Left cardiac atrium (tissue), 4 donors: ENCODE results near the gene DERL2. TPM values are rescaled to one million over a fixed set of nuclear protein-coding genes. Genes with fewer than 3 reads are reported as not detected.
"Not testable (repeated sequence)": the region's sequence is repeated elsewhere in the genome, so short reads cannot be mapped to it uniquely, and the experiment has no call there.

Source experiments
- ATAC-seq, 2 donors: fragments of 200-7000 bp; cut with Tn5 transposase; one replicate each; pipeline ENCODE4 v1.9.1; 2020; ENCODE audit warnings: mild to moderate bottlenecking in 2 of 2, moderate library complexity in 2 of 2
- DNase-seq: peaks from one replicate; pipeline ENCODE4 v3.0.0-alpha.2; 2020
- intact Hi-C, 2 donors: fragments of 100-400 bp; cut with DNase I; formaldehyde crosslinking; loops; one replicate each; pipeline versions ENCODE4 v1.14.1 to v1.15.1; 2022 to 2023
- total RNA-seq, 2 donors: library from RNA; stranded (reverse); fragmentation: NEBNext Ultra II Directional; extraction: Animal tissue kit (Norgen Biotek cat#: 25700); gene quantifications; one replicate each; pipeline ENCODE4 v1.2.1, GENCODE V29; 2021
- donor health status: DM: no; HTN: yes; CAD: no.
- donor health status: DM: no; HTN: yes; CAD: no; lungs with severe emphysema.
- donor health status: DM: yes; HTN: yes; CAD: no.
- donor health status: Dilated cardiomyopathy.

Gene DERL2
- total RNA-seq, 2 donors from 2014 or later: 32.9 to 40.5 TPM

GRCh38 chr17:5444209-5444608 is 41.8 kb downstream of the DERL2 start:
- no peak for DNase-seq
- intact Hi-C loops: no loop called here
- no peak for ATAC-seq

- no peak for ATAC-seq
- DNase-seq: no peak
- intact Hi-C loops: no loop called here
These were observed 42.2 kb downstream of the DERL2 start for GRCh38 chr17:5443728-5444127.

GRCh38 chr17:5439446-5439764 is 46.6 kb downstream of the DERL2 start:
- DNase-seq (no peak), ATAC-seq (no peak)
- intact Hi-C loops: no loop called here

- peak; percentile 91 for DNase-seq
- peak; percentile 94 to 97 for ATAC-seq
- intact Hi-C loops: no loop called here
These were observed 47.1 kb downstream of the DERL2 start, which contains the start of gene C1QBP for GRCh38 chr17:5438716-5439445. Gene C1QBP, minus strand, starts transcription at chr17:5439155. Its CDS starts 82 bp downstream, at chr17:5439073.

GRCh38 chr17:5437721-5438317 is 48.2 kb downstream of the DERL2 start:
- ATAC-seq: no peak
- intact Hi-C loops: no loop called here
- no peak for DNase-seq

- ATAC-seq, DNase-seq, intact Hi-C loops: not testable (repeated sequence)
These were observed 50.1 kb downstream of the DERL2 start for GRCh38 chr17:5435781-5436315.

- no peak for ATAC-seq
- intact Hi-C loops: no loop called here
- DNase-seq: no peak
These were observed 51.0 kb downstream of the DERL2 start for GRCh38 chr17:5434984-5435383.

GRCh38 chr17:5431949-5432556 is 53.9 kb downstream of the DERL2 start:
- DNase-seq (no peak), ATAC-seq (no peak)
- intact Hi-C loops: no loop called here

- intact Hi-C loops, DNase-seq, ATAC-seq: not testable (repeated sequence)
These were observed 54.7 kb downstream of the DERL2 start for GRCh38 chr17:5431234-5431633.

GRCh38 chr17:5430413-5430999 is 55.5 kb downstream of the DERL2 start:
- DNase-seq: no peak
- intact Hi-C loops: no loop called here
- ATAC-seq: no peak

- intact Hi-C loops: no loop called here
These were observed 56.6 kb downstream of the DERL2 start for GRCh38 chr17:5429191-5429887.

GRCh38 chr17:5425826-5426225 is 60.2 kb downstream of the DERL2 start:
- DNase-seq (no peak), ATAC-seq (no peak)
- intact Hi-C loops: no loop called here

More at GRCh38 chr17:5429191-5429887, 56.6 kb downstream of the DERL2 start:
- DNase-seq (no peak), ATAC-seq (no peak)

- DNase-seq (no peak), ATAC-seq (no peak)
- intact Hi-C loops: no loop called here
These were observed 61.1 kb downstream of the DERL2 start for GRCh38 chr17:5424909-5425308.

- ATAC-seq: no peak
- DNase-seq: no peak
- intact Hi-C loops: no loop called here
These were observed 63.5 kb downstream of the DERL2 start for GRCh38 chr17:5422505-5422904.

Other genes with a start within 250 kb of the DERL2 start
- 10 to 100 TPM; 43.1 to 50.5 TPM for gene RABEP1, start 203.9 kb downstream of the DERL2 start, total RNA-seq
- gene NUP88, start 66.5 kb downstream of the DERL2 start, total RNA-seq: 10 to 100 TPM; 28.0 to 37.2 TPM
- gene RPAIN, start 66.0 kb downstream of the DERL2 start, total RNA-seq: 10 to 100 TPM; 26.3 to 29.6 TPM
- 100 to 1,000 TPM in 1 of 2 donors, 10 to 100 TPM in 1; 86.3 to 111 TPM for gene C1QBP, start 47.0 kb downstream of the DERL2 start, total RNA-seq
- gene DHX33, start 17.2 kb downstream of the DERL2 start, total RNA-seq: 1 to 10 TPM; 5.2 to 9.3 TPM
- 10 to 100 TPM; 11.0 to 12.1 TPM for gene MIS12, start 388 bp upstream of the DERL2 start, total RNA-seq
- 10 to 100 TPM; 10.4 to 10.5 TPM for gene NLRP1, start 98.3 kb upstream of the DERL2 start, total RNA-seq